Upper lobe of left lung (tissue), 6 donors: Measurements from ENCODE around the gene REEP6. TPM values are rescaled to one million over a fixed set of nuclear protein-coding genes. Genes with fewer than 3 reads are reported as not detected.
"Not testable (repeated sequence)": the region's sequence is repeated elsewhere in the genome, so short reads cannot be mapped to it uniquely, and the experiment has no call there.

Experiments used
- ATAC-seq, 2 donors: fragments of 200-7000 bp; cut with Tn5 transposase; one replicate each; pipeline ENCODE4 v1.9.1; 2022; ENCODE audit warnings: mild to moderate bottlenecking in 2 of 2, moderate library complexity in 2 of 2; ENCODE audit not compliant: low FRiP score in 2 of 2
- DNase-seq, 2 donors: peaks; one replicate each; pipeline ENCODE4 v3.0.0-alpha.2; 2019 to 2020
- H3K27ac ChIP-seq, 4 donors: fragments of 200-600 bp; sonication (generic); one replicate each; pipeline ENCODE4 v1.5.1; 2016 to 2019
- H3K27me3 ChIP-seq, 4 donors: fragments of 200-600 bp; sonication (generic); one replicate each; pipeline ENCODE4 v1.5.1; 2017 to 2019
- H3K36me3 ChIP-seq, 4 donors: fragments of 200-600 bp; sonication (generic); one replicate each; pipeline ENCODE4 v1.5.1; 2016 to 2019
- H3K4me1 ChIP-seq, 4 donors: fragments of 200-600 bp; sonication (generic); one replicate each; pipeline ENCODE4 v1.5.1; 2018 to 2019
- H3K4me3 ChIP-seq, 4 donors: fragments of 200-600 bp; sonication (generic); one replicate each; pipeline ENCODE4 v1.5.1; 2017 to 2019; ENCODE audit warnings: mild to moderate bottlenecking in 2 of 4, moderate library complexity in 1 of 4
- H3K9me3 ChIP-seq, 4 donors: fragments of 200-600 bp; sonication (generic); one replicate each; pipeline ENCODE4 v1.5.1; 2018 to 2019
- CTCF ChIP-seq, 6 experiments: fragments of 450-650 bp in 4 of 6; fragments of 200-600 bp in 2 of 6; sonication (generic) in 2 of 6; IDR thresholded peaks; one replicate each; pipeline ENCODE4 v1.5.1; 2016 to 2019; ENCODE audit warnings: antibody characterized with exemption in 6 of 6
- EP300 ChIP-seq, 4 donors: sonication (generic); formaldehyde crosslinking; IDR thresholded peaks; one replicate each; pipeline ENCODE4 v1.5.1; 2017; ENCODE audit warnings: antibody characterized with exemption in 4 of 4, control low read depth in 2 of 4
- POLR2A ChIP-seq, 4 donors: fragments of 450-650 bp; IDR thresholded peaks; one replicate each; pipeline ENCODE4 v1.5.1; 2016 to 2017; ENCODE audit warnings: antibody characterized with exemption in 4 of 4, mild to moderate bottlenecking in 2 of 4
- POLR2AphosphoS5 ChIP-seq, 2 donors: sonication (generic); formaldehyde crosslinking; IDR thresholded peaks; one replicate each; pipeline ENCODE4 v1.5.1; 2017; ENCODE audit warnings: antibody characterized with exemption in 2 of 2
- WGBS, 2 donors: methylation state at CpG; one replicate each; pipeline ENCODE4 v1.1.5; 2017 to 2018; 5-methylcytosine and 5-hydroxymethylcytosine counted together
- total RNA-seq, 6 donors: library from RNA; depleted of rRNA in 4 of 6; stranded (reverse); fragments of >200 nt in 4 of 6; gene quantifications; one replicate each; pipeline versions ENCODE4 v1.1.0 to v1.2.1, GENCODE V29; 2016 to 2021
- donor health status: DM: no; HTN: no; CAD: no; lungs with moderate emphysema.
- donor health status: DM: no; HTN: yes; CAD: no; lungs with severe emphysema.

REEP6 gene
- total RNA-seq, 6 donors from 2014 or later = 2.0 to 7.8 (median 3.1) TPM

DNA sequence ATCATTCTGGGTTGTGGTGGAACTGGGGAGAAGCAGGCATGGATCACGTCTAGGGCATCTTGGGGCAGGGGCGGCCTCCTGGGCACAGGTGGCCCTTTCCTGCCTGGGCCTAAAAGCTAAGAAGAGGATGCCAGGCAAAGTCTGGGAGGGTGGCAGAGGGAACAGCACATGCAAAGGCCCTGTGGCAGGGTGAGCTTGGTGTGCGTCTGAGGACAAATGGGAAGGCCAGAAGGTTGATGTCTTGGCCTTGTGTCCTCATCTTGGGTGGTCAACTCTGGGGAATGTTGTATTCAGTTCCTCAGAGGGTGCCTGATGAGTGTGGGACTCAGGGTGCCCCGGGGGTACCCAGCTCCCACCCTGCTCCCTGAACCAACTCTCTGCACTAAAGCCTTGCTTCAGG is 27.5 kb downstream of the REEP6 start:
- Histone ChIP-seq H3K27me3 (peaks cover 0 to 17% (median 6%) of the 10 kb centered on the region in 4 donors), H3K27ac (no peak overlapping the region), H3K9me3 (no peaks in the 10 kb centered on the region), H3K4me1 (peaks cover 1 to 5% (median 3%) of the 10 kb centered on the region in 4 donors), H3K36me3 (no peaks in the 10 kb centered on the region), H3K4me3 (no peak overlapping the region)
- ATAC-seq (no peak), DNase-seq (no peak)
- 82 to 92% methylated on average over 2 to 4 of the region's 4 CpGs for WGBS, 2 donors
- no peak for TF ChIP-seq POLR2AphosphoS5 (IDR thresholded peaks at IDR 0.05)
- no peak for TF ChIP-seq POLR2A (IDR thresholded peaks at IDR 0.05)
- TF ChIP-seq EP300 (IDR thresholded peaks at IDR 0.05) = no peak
- no peak for TF ChIP-seq CTCF (IDR thresholded peaks at IDR 0.05)

- H3K4me3 ChIP-seq, H3K36me3 ChIP-seq, DNase-seq, H3K27ac ChIP-seq, ATAC-seq, H3K9me3 ChIP-seq: not testable (repeated sequence)
- 75 to 79% methylated on average over 5 to 8 of the region's 8 CpGs for WGBS, 2 donors
- H3K27me3 ChIP-seq = peaks cover 0 to 23% (median 11%) of the 10 kb centered on the region in 4 donors
- peaks cover 0 to 10% (median 3%) of the 10 kb centered on the region in 4 donors for H3K4me1 ChIP-seq
Observed at GRCh38 chr19:1519802-1520201, 28.8 kb downstream of the REEP6 start.

DNA sequence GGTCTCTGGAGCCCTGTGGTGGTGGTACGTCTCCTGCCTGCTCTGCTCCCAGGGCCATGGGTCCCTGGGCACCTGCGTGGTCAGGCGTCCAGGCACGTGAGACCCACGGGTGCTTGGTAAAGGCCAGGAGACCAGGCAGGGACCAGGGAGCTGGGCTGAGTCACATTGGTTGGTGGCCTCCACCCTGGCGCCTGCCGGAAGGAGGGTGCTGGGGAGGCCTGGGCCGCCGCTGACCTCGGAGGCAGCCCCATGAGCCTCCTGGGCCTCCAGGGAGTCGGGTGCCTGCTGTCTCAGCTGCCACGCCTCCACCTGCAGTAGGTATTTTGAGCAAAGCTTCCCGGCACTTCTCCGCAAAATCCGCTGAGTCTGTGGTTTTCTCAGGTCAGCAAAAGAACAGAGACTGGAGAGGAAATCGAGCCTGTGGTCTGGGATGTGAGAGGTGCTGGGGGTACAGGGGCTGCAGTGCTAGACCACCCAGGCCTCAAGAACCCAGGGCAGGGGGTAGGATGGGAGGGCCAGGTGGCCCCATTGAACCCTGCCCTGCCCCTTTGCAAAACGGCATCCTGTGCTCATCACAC is 29.3 kb downstream of the REEP6 start:
- Histone ChIP-seq H3K36me3 (no peaks in the 10 kb centered on the region), H3K27ac (no peak overlapping the region), H3K9me3 (no peaks in the 10 kb centered on the region), H3K4me3 (no peak overlapping the region), H3K4me1 (peaks cover 0 to 10% (median 3%) of the 10 kb centered on the region in 4 donors), H3K27me3 (peaks cover 0 to 28% (median 12%) of the 10 kb centered on the region in 4 donors)
- DNase-seq = no peak
- no peak for ATAC-seq
- TF ChIP-seq CTCF (IDR thresholded peaks at IDR 0.05) (no peak), POLR2AphosphoS5 (IDR thresholded peaks at IDR 0.05) (no peak), EP300 (IDR thresholded peaks at IDR 0.05) (no peak), POLR2A (IDR thresholded peaks at IDR 0.05) (no peak)
- whole genome bisulfite sequencing, 2 donors = 78 to 82% methylated on average over 9 to 14 of the region's 17 CpGs

GRCh38 chr19:1521636-1522035 is 30.7 kb downstream of the REEP6 start:
- DNase-seq (no peak), ATAC-seq (no peak)
- H3K4me1 ChIP-seq = peaks cover 0 to 10% (median 3%) of the 10 kb centered on the region in 4 donors
- no peak overlapping the region for H3K4me3 ChIP-seq
- TF ChIP-seq POLR2AphosphoS5 (IDR thresholded peaks at IDR 0.05) (no peak), POLR2A (IDR thresholded peaks at IDR 0.05) (no peak), CTCF (IDR thresholded peaks at IDR 0.05) (no peak), EP300 (IDR thresholded peaks at IDR 0.05) (no peak)
- H3K36me3 ChIP-seq = no peaks in the 10 kb centered on the region
- H3K27ac ChIP-seq = no peak overlapping the region
- H3K9me3 ChIP-seq = no peaks in the 10 kb centered on the region
- 59% methylated on average over 11 of the region's 14 CpGs; no CpG with 5 or more reads in 1 of the 2 donors for WGBS, 2 donors
- peaks cover 0 to 36% (median 14%) of the 10 kb centered on the region in 4 donors for H3K27me3 ChIP-seq

GRCh38 chr19:1522061-1522460 is 31.1 kb downstream of the REEP6 start:
- DNase-seq (no peak), ATAC-seq (no peak)
- Histone ChIP-seq H3K4me3 (no peak overlapping the region), H3K27me3 (peaks cover 0 to 36% (median 14%) of the 10 kb centered on the region in 4 donors), H3K27ac (no peak overlapping the region), H3K4me1 (peaks cover 0 to 10% (median 3%) of the 10 kb centered on the region in 4 donors), H3K9me3 (no peaks in the 10 kb centered on the region), H3K36me3 (no peaks in the 10 kb centered on the region)
- TF ChIP-seq EP300 (IDR thresholded peaks at IDR 0.05) = no peak
- TF ChIP-seq CTCF (IDR thresholded peaks at IDR 0.05) = no peak
- TF ChIP-seq POLR2A (IDR thresholded peaks at IDR 0.05) = no peak
- TF ChIP-seq POLR2AphosphoS5 (IDR thresholded peaks at IDR 0.05) = no peak
- WGBS, 2 donors = 58 to 60% methylated on average over 9 to 10 of the region's 10 CpGs
